Astrocyte (in vitro differentiated cells and primary cell): ENCODE results near the gene UBTFL1. TPM values are rescaled to one million over a fixed set of nuclear protein-coding genes. Genes with fewer than 3 reads are reported as not detected.
"Not testable (repeated sequence)": the region's sequence is repeated elsewhere in the genome, so short reads cannot be mapped to it uniquely, and the experiment has no call there.

Experiments used
- DNase-seq: peaks from one replicate; pipeline ENCODE4 v3.0.0-alpha.2; 2010; ENCODE audit warnings: low read depth
- FAIRE-seq: peaks from 2 replicates; lab custom pipeline; 2011; peaks lifted over from hg19 to GRCh38; lab: Jason Lieb, UNC
- H2AFZ ChIP-seq: 2 replicates; pipeline ENCODE4 v1.6.0; 2012; ENCODE audit warnings: low read depth, low read length, inconsistent platforms
- H3K27ac ChIP-seq: 2 replicates; pipeline ENCODE4 v1.5.1; 2011; ENCODE audit warnings: low read depth, low read length, inconsistent platforms
- H3K27me3 ChIP-seq: 2 replicates; pipeline ENCODE4 v1.6.0; 2011; ENCODE audit warnings: low read length, inconsistent platforms; ENCODE audit not compliant: insufficient read depth
- H3K36me3 ChIP-seq: 2 replicates; pipeline ENCODE4 v1.5.1; 2011; ENCODE audit warnings: low read length, inconsistent platforms; ENCODE audit not compliant: insufficient read depth
- H3K4me1 ChIP-seq: 2 replicates; pipeline ENCODE4 v1.5.1; 2011; ENCODE audit warnings: low read length, inconsistent platforms; ENCODE audit not compliant: insufficient read depth
- H3K4me2 ChIP-seq: 2 replicates; pipeline ENCODE4 v1.6.0; 2012; ENCODE audit warnings: low read length, inconsistent platforms
- H3K4me3 ChIP-seq: 2 replicates; pipeline ENCODE4 v1.5.1; 2011; ENCODE audit warnings: low read depth, mild to moderate bottlenecking, low read length, inconsistent platforms; ENCODE audit not compliant: insufficient read depth
- H3K79me2 ChIP-seq: 2 replicates; pipeline ENCODE4 v1.6.0; 2012; ENCODE audit warnings: mild to moderate bottlenecking, low read length, inconsistent platforms; ENCODE audit not compliant: insufficient read depth
- H3K9ac ChIP-seq: 2 replicates; pipeline ENCODE4 v1.6.0; 2012; ENCODE audit warnings: mild to moderate bottlenecking, low read length, inconsistent platforms
- H3K9me3 ChIP-seq: 2 replicates; pipeline ENCODE4 v1.5.1; 2012; ENCODE audit warnings: low read depth, mild to moderate bottlenecking, low read length, inconsistent platforms; ENCODE audit not compliant: insufficient read depth
- H4K20me1 ChIP-seq: 2 replicates; pipeline ENCODE4 v1.6.0; 2012; ENCODE audit warnings: low read length, inconsistent platforms; ENCODE audit not compliant: insufficient read depth
- H3K27ac Mint-ChIP-seq: one replicate; pipeline ENCODE4 v1.8.0; 2021; ENCODE audit warnings: mild to moderate bottlenecking, mixed read lengths; ENCODE audit not compliant: unreplicated experiment
- H3K27me3 Mint-ChIP-seq: one replicate; pipeline ENCODE4 v1.8.0; 2021; ENCODE audit warnings: low read depth, mixed read lengths; ENCODE audit not compliant: unreplicated experiment
- H3K36me3 Mint-ChIP-seq: one replicate; pipeline ENCODE4 v1.8.0; 2021; ENCODE audit warnings: low read depth, mixed read lengths; ENCODE audit not compliant: unreplicated experiment
- H3K4me1 Mint-ChIP-seq: one replicate; pipeline ENCODE4 v1.8.0; 2021; ENCODE audit warnings: low read depth, mixed read lengths; ENCODE audit not compliant: unreplicated experiment
- H3K4me3 Mint-ChIP-seq: one replicate; pipeline ENCODE4 v1.8.0; 2021; ENCODE audit warnings: mild to moderate bottlenecking, moderate library complexity, mixed read lengths; ENCODE audit not compliant: unreplicated experiment
- H3K9me3 Mint-ChIP-seq: one replicate; pipeline ENCODE4 v1.8.0; 2021; ENCODE audit warnings: mild to moderate bottlenecking, mixed read lengths; ENCODE audit not compliant: unreplicated experiment
- EZH2 ChIP-seq: IDR thresholded peaks from 2 replicates; pipeline ENCODE4 v1.6.1; 2012; ENCODE audit warnings: mild to moderate bottlenecking, low read length, inconsistent platforms; ENCODE audit not compliant: insufficient read depth
- total RNA-seq: library from RNA; stranded (reverse); gene quantifications from 2 replicates; pipeline ENCODE4 v1.2.1, GENCODE V29; 2021
- TF ChIP-seq, protein P1 (sequence below): IDR thresholded peaks from 2 replicates; pipeline ENCODE4 v1.5.1; 2011; ENCODE audit warnings: low read depth, mild to moderate bottlenecking, inconsistent platforms, low read length, moderate library complexity; ENCODE audit not compliant: insufficient read depth

UBTFL1 gene
- total RNA-seq, 1 donor from 2014 or later = not detected

DNA sequence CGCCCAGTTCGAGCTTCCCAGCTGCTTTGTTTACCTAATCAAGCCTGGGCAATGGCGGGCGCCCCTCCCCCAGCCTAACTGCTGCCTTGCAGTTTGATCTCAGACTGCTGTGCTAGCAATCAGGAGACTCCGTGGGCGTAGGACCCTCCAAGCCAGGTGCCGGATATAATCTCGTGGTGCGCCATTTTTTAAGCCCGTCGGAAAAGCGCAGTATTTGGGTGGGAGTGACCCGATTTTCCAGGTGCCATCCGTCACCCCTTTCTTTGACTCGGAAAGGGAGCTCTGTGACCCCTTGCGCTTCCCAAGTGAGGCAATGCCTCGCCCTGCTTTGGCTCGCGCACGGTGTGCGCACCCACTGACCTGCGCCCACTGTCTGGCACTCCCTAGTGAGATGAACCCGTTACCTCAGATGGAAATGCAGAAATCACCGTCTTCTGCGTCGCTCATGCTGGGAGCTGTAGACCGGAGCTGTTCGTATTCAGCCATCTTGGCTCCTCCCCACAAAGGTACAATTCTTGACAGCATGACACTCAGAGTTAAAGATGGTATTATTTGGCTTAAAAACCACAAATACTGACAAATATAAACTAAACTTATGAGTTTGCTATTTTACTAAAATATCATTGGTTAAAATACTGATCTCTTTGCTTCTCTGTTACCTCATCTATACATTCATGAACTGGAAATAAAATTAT lies 9.6 kb downstream of the UBTFL1 start:
- H3K27ac ChIP-seq, H3K36me3 Mint-ChIP-seq, H3K4me2 ChIP-seq, H3K27ac Mint-ChIP-seq, H3K36me3 ChIP-seq, DNase-seq, FAIRE-seq, H3K9ac ChIP-seq, H3K9me3 ChIP-seq, H3K4me3 ChIP-seq, H3K27me3 ChIP-seq, H3K27me3 Mint-ChIP-seq, H3K4me3 Mint-ChIP-seq, H3K4me1 Mint-ChIP-seq, H3K79me2 ChIP-seq, H4K20me1 ChIP-seq, H2AFZ ChIP-seq, H3K4me1 ChIP-seq, H3K9me3 Mint-ChIP-seq: not testable (repeated sequence)

DNA sequence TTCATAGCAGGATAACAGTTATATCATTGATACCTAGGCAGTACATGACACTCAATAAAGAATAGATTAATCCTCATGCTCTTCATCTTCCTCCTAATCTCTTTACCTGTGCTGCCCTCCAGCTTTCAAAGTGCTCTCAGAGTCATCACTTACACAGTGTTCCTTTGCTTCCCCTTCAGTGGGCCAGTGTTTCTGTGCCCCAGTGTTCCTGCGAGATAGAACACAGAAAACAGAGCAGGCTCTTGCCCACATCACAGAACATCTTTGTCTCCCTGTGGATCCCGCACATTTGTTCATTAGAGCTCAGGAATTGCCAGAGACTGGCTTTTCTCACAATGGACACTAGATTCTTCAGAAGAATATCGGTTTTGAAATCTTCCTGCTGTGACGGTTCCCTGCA lies 12.5 kb downstream of the UBTFL1 start:
- not testable (repeated sequence) for H3K9me3 ChIP-seq, H4K20me1 ChIP-seq, H3K4me3 Mint-ChIP-seq, H3K27ac Mint-ChIP-seq, FAIRE-seq, H3K79me2 ChIP-seq, DNase-seq, H3K36me3 ChIP-seq, H3K36me3 Mint-ChIP-seq, H3K4me2 ChIP-seq, H2AFZ ChIP-seq, H3K4me3 ChIP-seq, H3K27ac ChIP-seq, H3K4me1 Mint-ChIP-seq, H3K27me3 Mint-ChIP-seq, H3K9me3 Mint-ChIP-seq, H3K9ac ChIP-seq, H3K4me1 ChIP-seq, H3K27me3 ChIP-seq

DNA sequence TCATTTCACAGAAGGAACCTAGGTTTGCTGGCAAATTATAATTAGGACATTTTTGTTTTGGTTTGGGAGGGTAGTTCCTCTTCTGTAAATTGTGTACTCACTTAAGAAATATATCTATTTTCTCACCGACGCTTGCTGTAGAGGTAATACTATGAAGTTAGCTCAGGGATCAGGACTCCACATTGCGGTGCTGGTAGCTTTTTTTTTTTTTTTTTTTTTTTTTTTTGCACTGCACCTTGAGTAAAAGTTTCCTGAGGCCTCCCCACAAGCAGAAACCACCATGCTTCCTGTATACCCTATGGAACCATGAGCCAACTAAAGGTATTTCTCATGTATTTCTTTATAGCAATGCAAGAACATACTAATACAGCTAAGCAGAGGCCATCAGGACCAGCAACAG lies 14.7 kb downstream of the UBTFL1 start:
- Mint-ChIP-seq H3K27ac (no peak overlapping the region), H3K36me3 (no peaks in the 10 kb centered on the region), H3K4me1 (no peaks in the 10 kb centered on the region), H3K4me3 (no peak overlapping the region), H3K27me3 (peaks cover 2% of the 10 kb centered on the region), H3K9me3 (peaks cover 3% of the 10 kb centered on the region)
- H3K4me2 ChIP-seq = no peak overlapping the region
- TF ChIP-seq EZH2 = no peak
- TF ChIP-seq, protein P1, sequence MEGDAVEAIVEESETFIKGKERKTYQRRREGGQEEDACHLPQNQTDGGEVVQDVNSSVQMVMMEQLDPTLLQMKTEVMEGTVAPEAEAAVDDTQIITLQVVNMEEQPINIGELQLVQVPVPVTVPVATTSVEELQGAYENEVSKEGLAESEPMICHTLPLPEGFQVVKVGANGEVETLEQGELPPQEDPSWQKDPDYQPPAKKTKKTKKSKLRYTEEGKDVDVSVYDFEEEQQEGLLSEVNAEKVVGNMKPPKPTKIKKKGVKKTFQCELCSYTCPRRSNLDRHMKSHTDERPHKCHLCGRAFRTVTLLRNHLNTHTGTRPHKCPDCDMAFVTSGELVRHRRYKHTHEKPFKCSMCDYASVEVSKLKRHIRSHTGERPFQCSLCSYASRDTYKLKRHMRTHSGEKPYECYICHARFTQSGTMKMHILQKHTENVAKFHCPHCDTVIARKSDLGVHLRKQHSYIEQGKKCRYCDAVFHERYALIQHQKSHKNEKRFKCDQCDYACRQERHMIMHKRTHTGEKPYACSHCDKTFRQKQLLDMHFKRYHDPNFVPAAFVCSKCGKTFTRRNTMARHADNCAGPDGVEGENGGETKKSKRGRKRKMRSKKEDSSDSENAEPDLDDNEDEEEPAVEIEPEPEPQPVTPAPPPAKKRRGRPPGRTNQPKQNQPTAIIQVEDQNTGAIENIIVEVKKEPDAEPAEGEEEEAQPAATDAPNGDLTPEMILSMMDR = no peak
- no peak overlapping the region for H3K4me3 ChIP-seq
- DNase-seq (no peak), FAIRE-seq (no peak)
- no peaks in the 10 kb centered on the region for H3K4me1 ChIP-seq
- no peak overlapping the region for H2AFZ ChIP-seq
- no peaks in the 10 kb centered on the region for H3K36me3 ChIP-seq
- H3K9me3 ChIP-seq = no peaks in the 10 kb centered on the region
- H3K27ac ChIP-seq = no peak overlapping the region
- H4K20me1 ChIP-seq = no peaks in the 10 kb centered on the region
- H3K27me3 ChIP-seq = no peaks in the 10 kb centered on the region
- no peaks in the 10 kb centered on the region for H3K79me2 ChIP-seq
- no peak overlapping the region for H3K9ac ChIP-seq
